Stromal cell of bone marrow (primary cell): ENCODE data around the gene IQCN.
A peak's percentile ranks its signal among the peaks of the same experiment; 100 is the strongest.

Experiments used
- DNase-seq: peaks from one replicate; pipeline ENCODE4 v3.0.0-alpha.2; 2012; ENCODE audit warnings: low read depth

Gene IQCN

GRCh38 chr19:18306888-18307260 lies 32.6 kb upstream of the IQCN start:
- DNase-seq: no peak

- no peak for DNase-seq
These were observed 32.1 kb upstream of the IQCN start for GRCh38 chr19:18306209-18306887.

DNA sequence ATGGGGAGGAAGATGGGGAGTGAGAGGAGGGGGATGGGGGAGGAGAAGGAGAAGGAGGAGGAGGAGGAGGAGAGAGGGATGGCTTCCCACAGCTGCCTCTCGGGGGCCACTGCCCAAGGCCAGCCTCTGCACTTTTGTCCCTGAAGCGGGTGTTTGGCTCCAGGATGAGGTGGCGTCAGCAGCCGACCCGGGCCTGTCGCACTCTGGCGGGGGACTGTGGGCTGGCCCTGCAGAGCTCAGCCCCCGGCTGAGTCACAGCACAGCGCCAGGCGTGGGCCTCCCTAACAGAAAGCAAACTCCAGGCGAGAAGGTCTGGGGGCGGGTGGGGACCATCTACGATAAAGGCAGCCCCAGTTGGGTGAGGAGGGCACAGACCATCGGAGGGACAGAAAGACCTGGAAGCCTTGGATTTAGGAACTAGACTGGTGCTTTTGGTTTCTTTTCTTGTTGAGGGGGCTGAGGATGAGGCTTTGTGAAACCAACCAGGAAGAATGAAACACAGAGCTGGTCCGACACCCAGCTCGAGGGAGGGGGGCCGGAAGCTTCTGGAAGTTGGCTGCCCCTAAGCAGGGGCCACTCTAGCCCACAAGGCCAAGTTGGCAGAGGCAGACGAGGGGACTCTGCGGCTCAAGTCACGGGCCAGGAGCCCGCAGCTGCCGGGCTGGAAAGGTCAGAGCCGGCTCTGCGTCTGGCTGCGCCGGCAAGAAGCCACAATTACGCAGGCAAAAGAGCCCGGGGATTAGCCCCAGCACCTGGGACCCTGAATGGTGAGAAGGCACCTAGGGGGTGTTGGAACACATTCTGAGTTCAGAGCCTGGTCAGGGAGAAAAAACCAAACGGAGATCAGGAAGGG lies 30.4 kb upstream of the IQCN start:
- peak; percentile 64 for DNase-seq

- DNase-seq: no peak
These were observed 29.9 kb upstream of the IQCN start for GRCh38 chr19:18304208-18304457.

- no peak for DNase-seq
These were observed 27.5 kb upstream of the IQCN start for GRCh38 chr19:18301718-18302111.

- DNase-seq: peak; percentile 69
These were observed 26.9 kb upstream of the IQCN start for GRCh38 chr19:18300930-18301717.

- DNase-seq: no peak
These were observed 25.4 kb upstream of the IQCN start for GRCh38 chr19:18299654-18300053.

GRCh38 chr19:18298601-18299000 lies 24.3 kb upstream of the IQCN start:
- DNase-seq: no peak

- no peak for DNase-seq
These were observed 23.1 kb upstream of the IQCN start for GRCh38 chr19:18297308-18297707.

GRCh38 chr19:18295034-18295451 lies 20.8 kb upstream of the IQCN start:
- DNase-seq: no peak

DNA sequence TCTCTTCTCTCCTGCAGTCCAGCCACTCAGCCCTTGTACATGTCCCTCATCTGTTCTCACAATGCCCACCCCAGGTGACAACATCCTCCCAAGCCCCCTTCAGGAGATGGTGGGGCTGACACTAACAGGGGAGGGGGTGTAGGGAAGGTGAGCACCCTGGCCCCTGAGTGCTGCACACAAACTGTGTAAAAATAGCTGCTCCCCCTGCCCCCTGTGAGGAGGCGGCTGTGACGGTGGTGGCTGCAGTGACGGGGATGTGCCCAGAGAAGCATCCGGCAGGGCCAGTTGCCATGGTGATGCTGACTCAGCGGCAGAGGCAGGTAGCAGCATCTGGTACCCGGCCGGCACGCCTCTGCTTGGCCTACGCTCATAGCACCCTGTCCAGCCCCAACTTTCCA lies 20.2 kb upstream of the IQCN start:
- DNase-seq: no peak

- DNase-seq: no peak
These were observed 19.6 kb upstream of the IQCN start for GRCh38 chr19:18293642-18294466.

- peak; percentile 29 for DNase-seq
These were observed 18.8 kb upstream of the IQCN start for GRCh38 chr19:18292810-18293641.

GRCh38 chr19:18292462-18292809 lies 18.2 kb upstream of the IQCN start:
- no peak for DNase-seq

DNA sequence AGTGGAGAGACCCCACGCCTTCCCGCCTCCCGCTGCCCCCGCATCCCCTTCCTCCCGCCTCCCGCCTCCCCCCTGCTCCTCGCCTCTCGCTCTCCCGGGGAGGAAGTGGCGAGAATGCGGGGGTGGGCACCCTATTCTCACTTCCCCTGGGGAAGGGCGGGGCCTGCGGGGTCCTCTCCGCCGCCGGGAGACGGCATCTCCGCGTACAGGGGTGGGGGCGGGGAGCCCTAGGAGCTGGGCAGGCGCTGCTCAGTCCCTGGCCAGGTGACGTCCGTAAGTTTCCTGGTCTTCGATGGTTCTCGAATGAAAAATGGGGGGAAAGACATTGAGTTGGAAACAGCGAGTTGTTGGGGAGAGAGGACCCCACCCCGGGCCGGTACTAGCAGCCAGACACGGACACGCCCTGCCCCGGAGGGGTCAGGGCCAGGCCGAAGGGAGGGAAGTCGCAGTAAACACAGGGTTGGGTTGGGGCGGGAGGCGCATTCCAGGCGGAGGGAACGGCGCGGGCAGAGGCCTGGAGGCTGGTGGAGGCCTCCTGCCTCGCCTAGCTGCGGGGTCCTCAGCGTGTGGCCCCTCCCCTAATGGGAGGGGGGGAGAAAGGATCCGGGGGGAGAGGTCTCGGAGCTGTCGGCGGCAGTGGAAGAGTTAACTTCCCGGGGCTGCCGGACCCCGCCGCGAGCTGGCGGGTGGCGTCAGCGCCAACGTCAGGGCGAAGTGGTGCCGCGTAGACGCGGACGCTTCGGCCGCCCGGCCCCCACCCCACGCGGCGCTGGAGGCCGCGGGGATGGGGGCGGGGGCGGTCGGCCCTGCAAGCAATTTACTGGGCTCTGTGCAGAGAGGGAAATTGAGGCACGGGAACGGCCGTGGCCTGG lies 17.6 kb upstream of the IQCN start:
- peak; percentile 41 for DNase-seq

GRCh38 chr19:18291019-18291524 lies 16.8 kb upstream of the IQCN start:
- no peak for DNase-seq

DNA sequence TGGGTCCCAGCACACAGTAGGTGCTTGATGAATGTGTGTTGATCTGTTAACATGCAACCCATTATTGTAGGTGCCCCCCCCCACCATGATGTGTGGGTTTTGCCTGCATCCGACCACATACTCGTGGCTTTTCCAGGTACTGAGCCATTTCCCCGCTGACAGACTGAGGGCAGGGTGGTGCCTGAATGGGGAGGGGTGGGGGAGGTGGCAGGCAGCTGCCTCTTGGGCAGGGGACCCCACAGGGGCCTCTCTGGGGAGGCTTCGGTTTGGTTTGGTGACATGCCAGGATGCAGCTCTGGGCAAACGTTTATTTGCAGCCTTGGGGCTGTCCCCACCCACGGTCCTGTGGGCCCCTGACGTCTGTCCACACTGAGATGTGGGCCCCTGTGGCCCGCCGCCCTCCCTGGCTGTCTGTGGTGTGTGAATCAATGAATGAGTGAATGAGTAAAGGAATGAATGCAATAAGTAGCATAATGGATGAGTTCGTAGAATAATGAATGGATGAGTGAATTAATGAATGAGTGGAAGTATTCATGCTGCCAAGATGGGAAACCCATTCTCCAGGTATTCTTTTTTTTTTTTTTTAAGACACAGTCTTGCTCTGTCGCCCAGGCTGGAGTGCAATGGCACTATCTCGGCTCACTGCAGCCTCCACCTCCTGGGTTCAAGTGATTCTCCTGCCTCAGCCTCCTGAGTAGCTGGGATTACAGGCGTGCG lies 16.2 kb upstream of the IQCN start:
- no peak for DNase-seq

- no peak for DNase-seq
These were observed 15.4 kb upstream of the IQCN start for GRCh38 chr19:18289471-18290301.
